ENCODE results near the gene SRP54. TPM values are rescaled to one million over a fixed set of nuclear protein-coding genes. Genes with fewer than 3 reads are reported as not detected.

Gene SRP54
- total and polyA plus RNA-seq, 2 of the 13 experiments (the other 11 are each of a cell fraction or from before 2014, with no cell fraction given): 42.2 to 207 TPM

GRCh38 chr14:35046048-35046750, 63.4 kb downstream of the SRP54 start, which contains the start of gene FAM177A1 (continued):
- TF ChIP-seq ZBED4 (CRISPR knock-in tag; IDR thresholded peaks at IDR 0.05; ENCODE audit: borderline replicate concordance) (peak; percentile 92), NBN (conservative IDR thresholded peaks at IDR 0.05) (no peak), SIN3B (IDR thresholded peaks at IDR 0.05; ENCODE audit: low read length) (peak; percentile 25), ZNF574 (CRISPR knock-in tag; IDR thresholded peaks at IDR 0.05) (peak; percentile 94), ZNF766 (CRISPR knock-in tag; IDR thresholded peaks at IDR 0.05; ENCODE audit: borderline replicate concordance) (peak; percentile 98), ZNF724P (CRISPR knock-in tag; IDR thresholded peaks at IDR 0.05; ENCODE audit: borderline replicate concordance) (peak; percentile 94), ZFP62 (CRISPR knock-in tag; IDR thresholded peaks at IDR 0.05) (peak; percentile 92), IKZF5 (CRISPR knock-in tag; IDR thresholded peaks at IDR 0.05) (peak; percentile 95), ZNF790 (CRISPR knock-in tag; IDR thresholded peaks at IDR 0.05; ENCODE audit: borderline replicate concordance) (peak; percentile 98; the same call in 1 of the 2 replicates), ZFP36L1 (CRISPR knock-in tag; IDR thresholded peaks at IDR 0.05) (peak; percentile 98), ZNF878 (CRISPR knock-in tag; IDR thresholded peaks at IDR 0.05) (peak; percentile 99), MXI1 (IDR thresholded peaks at IDR 0.05; ENCODE audit: borderline replicate concordance, low read depth, low read length) (peak; percentile 83; the same call in 1 of the 3 replicates), ONECUT2 (CRISPR knock-in tag; IDR thresholded peaks at IDR 0.05) (peak; percentile 49; the same call in 1 of the 2 replicates), ZNF441 (CRISPR knock-in tag; IDR thresholded peaks at IDR 0.05; ENCODE audit: borderline replicate concordance) (peak; percentile 98; the same call in 1 of the 2 replicates), ZNF225 (CRISPR knock-in tag; IDR thresholded peaks at IDR 0.05) (peak; percentile 98), HOXA9 (CRISPR knock-in tag; IDR thresholded peaks at IDR 0.05; ENCODE audit: borderline replicate concordance) (no peak), BHLHE40 (IDR thresholded peaks at IDR 0.05; ENCODE audit: low read length) (no peak), ZFAT (CRISPR knock-in tag; conservative IDR thresholded peaks at IDR 0.05) (peak; percentile 87), ZNF224 (CRISPR knock-in tag; IDR thresholded peaks at IDR 0.05) (peak; percentile 99), ZNF770 (CRISPR knock-in tag; IDR thresholded peaks at IDR 0.05) (peak; percentile 88)
